OCI-LY3 (cell line): Measurements from ENCODE around the gene TUBA4A.

ENCODE experiments used
- H2AFZ ChIP-seq: fragments of 200-600, 300-600 bp; shearing (Covaris generic); 2 replicates; pipeline ENCODE4 v1.6.0; 2014; ENCODE audit warnings: antibody characterized with exemption, low read depth, low read length
- H3K27ac ChIP-seq: fragments of 200-600, 300-600 bp; sonication (generic); 2 replicates; pipeline ENCODE4 v1.5.1; 2014; ENCODE audit warnings: mild to moderate bottlenecking, low read length, moderate library complexity, mixed read lengths
- H3K27me3 ChIP-seq: fragments of 200-600, 300-600 bp; sonication (generic); 2 replicates; pipeline ENCODE4 v1.6.1; 2014; ENCODE audit warnings: low read depth, low read length, mixed read lengths
- H3K36me3 ChIP-seq: fragments of 200-600, 300-600 bp; sonication (generic); replicated peaks from 2 replicates; pipeline ENCODE3; 2014; ENCODE audit warnings: low read depth, low read length, mixed read lengths
- H3K4me1 ChIP-seq: fragments of 300-600, 200-600 bp; sonication (generic); 2 replicates; pipeline ENCODE4 v1.6.1; 2014; ENCODE audit warnings: low read length, mixed read lengths
- H3K4me2 ChIP-seq: fragments of 200-600, 300-600 bp; sonication (generic); 2 replicates; pipeline ENCODE4 v1.6.1; 2014; ENCODE audit warnings: low read length, mixed read lengths
- H3K4me3 ChIP-seq: fragments of 300-600, 200-600 bp; sonication (generic); 2 replicates; pipeline ENCODE4 v1.5.1; 2014; ENCODE audit warnings: antibody characterized with exemption, mild to moderate bottlenecking, low read length, moderate library complexity
- H3K79me2 ChIP-seq: fragments of 300-600, 200-600 bp; shearing (Covaris generic); 2 replicates; pipeline ENCODE4 v1.6.1; 2014; ENCODE audit warnings: mild to moderate bottlenecking, low read length, mixed read lengths
- H3K9ac ChIP-seq: fragments of 300-600, 200-600 bp; shearing (Covaris generic); 2 replicates; pipeline ENCODE4 v1.6.0; 2014; ENCODE audit warnings: mild to moderate bottlenecking, low read length, moderate library complexity
- H3K9me3 ChIP-seq: fragments of 200-600, 300-600 bp; shearing (Covaris generic); 2 replicates; pipeline ENCODE4 v1.6.1; 2014; ENCODE audit warnings: low read length, mixed read lengths; ENCODE audit not compliant: insufficient read depth
- H4K20me1 ChIP-seq: fragments of 200-600, 300-600 bp; sonication (generic); 2 replicates; pipeline ENCODE4 v1.6.1; 2016; ENCODE audit warnings: low read length, mixed read lengths; ENCODE audit not compliant: insufficient read depth
- EZH2phosphoT487 ChIP-seq: fragments of 200-600 bp; shearing (Covaris generic); IDR thresholded peaks from 2 replicates; pipeline ENCODE4 v1.6.1; 2018; ENCODE audit warnings: antibody characterized with exemption, mixed run types, low read depth
- TF ChIP-seq, protein P1 (sequence below): fragments of 200-600, 300-600 bp; sonication (generic); IDR thresholded peaks from 2 replicates; pipeline ENCODE4 v1.5.1; 2014; ENCODE audit warnings: antibody characterized with exemption, low read length, low read depth

The TUBA4A gene

DNA sequence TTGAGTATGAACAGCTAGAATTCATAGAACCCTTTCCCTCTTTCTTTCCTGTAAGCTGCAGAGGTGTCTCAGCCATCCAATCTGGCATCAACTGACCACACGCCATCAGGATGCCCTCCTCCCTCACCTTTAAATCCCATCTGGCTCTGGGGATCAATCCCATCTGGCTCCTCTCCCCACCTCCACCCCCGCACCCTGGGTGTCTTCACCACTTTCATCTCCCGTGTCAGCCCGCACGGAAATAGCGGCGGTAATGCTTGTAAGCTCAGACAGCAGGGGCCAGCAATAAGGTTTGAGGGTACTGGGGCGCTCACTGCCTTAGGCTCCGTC, 1.2 kb downstream of the TUBA4A start:
- peaks cover 26% of the 10 kb centered on the region for H3K79me2 ChIP-seq
- no peaks in the 10 kb centered on the region for H3K9me3 ChIP-seq
- H3K9ac ChIP-seq = peak overlapping the region; percentile 94
- no peak overlapping the region; the same call in 1 of the 2 replicates for H2AFZ ChIP-seq
- H3K4me3 ChIP-seq = peak overlapping the region; percentile 96
- no peaks in the 10 kb centered on the region; the same call in 1 of the 2 replicates for H3K27me3 ChIP-seq
- peak overlapping the region; percentile 77 for H3K4me2 ChIP-seq
- no peaks in the 10 kb centered on the region for H4K20me1 ChIP-seq
- peak overlapping the region; percentile 46 for H3K27ac ChIP-seq
- H3K4me1 ChIP-seq = peaks cover 39% of the 10 kb centered on the region
- no peak for TF ChIP-seq EZH2phosphoT487
- TF ChIP-seq, protein P1, sequence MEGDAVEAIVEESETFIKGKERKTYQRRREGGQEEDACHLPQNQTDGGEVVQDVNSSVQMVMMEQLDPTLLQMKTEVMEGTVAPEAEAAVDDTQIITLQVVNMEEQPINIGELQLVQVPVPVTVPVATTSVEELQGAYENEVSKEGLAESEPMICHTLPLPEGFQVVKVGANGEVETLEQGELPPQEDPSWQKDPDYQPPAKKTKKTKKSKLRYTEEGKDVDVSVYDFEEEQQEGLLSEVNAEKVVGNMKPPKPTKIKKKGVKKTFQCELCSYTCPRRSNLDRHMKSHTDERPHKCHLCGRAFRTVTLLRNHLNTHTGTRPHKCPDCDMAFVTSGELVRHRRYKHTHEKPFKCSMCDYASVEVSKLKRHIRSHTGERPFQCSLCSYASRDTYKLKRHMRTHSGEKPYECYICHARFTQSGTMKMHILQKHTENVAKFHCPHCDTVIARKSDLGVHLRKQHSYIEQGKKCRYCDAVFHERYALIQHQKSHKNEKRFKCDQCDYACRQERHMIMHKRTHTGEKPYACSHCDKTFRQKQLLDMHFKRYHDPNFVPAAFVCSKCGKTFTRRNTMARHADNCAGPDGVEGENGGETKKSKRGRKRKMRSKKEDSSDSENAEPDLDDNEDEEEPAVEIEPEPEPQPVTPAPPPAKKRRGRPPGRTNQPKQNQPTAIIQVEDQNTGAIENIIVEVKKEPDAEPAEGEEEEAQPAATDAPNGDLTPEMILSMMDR = no peak
- H3K36me3 ChIP-seq = peaks cover 18% of the 10 kb centered on the region

DNA sequence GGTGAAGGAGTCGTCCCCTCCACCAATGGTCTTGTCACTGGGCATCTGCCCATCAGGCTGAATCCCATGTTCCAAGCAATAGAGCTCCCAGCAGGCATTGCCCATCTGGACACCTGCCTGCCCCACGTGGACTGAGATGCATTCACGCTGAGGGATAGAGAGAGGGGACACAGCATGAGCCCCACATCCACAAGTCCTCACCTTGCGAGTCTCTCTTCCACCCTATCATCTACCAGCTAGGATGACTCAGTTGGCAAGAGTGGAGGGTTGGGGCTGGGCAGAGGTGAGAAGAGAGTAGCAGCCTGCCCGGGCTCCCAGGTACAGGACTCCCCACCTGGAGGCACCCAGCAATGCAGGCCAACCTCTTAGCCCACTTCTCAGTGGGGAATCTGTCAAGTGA, 1.6 kb downstream of the TUBA4A start:
- H3K4me2 ChIP-seq = peak overlapping the region; percentile 77
- no peak overlapping the region for H2AFZ ChIP-seq
- peak overlapping the region; percentile 94 for H3K9ac ChIP-seq
- H3K9me3 ChIP-seq = no peaks in the 10 kb centered on the region
- peaks cover 18% of the 10 kb centered on the region for H3K36me3 ChIP-seq
- H3K4me3 ChIP-seq = peak overlapping the region; percentile 96
- peaks cover 26% of the 10 kb centered on the region for H3K79me2 ChIP-seq
- TF ChIP-seq, protein P1 = no peak
- no peak for TF ChIP-seq EZH2phosphoT487
- no peaks in the 10 kb centered on the region; the same call in 1 of the 2 replicates for H3K27me3 ChIP-seq
- H3K4me1 ChIP-seq = peaks cover 40% of the 10 kb centered on the region
- no peak overlapping the region for H3K27ac ChIP-seq
- no peaks in the 10 kb centered on the region for H4K20me1 ChIP-seq

DNA sequence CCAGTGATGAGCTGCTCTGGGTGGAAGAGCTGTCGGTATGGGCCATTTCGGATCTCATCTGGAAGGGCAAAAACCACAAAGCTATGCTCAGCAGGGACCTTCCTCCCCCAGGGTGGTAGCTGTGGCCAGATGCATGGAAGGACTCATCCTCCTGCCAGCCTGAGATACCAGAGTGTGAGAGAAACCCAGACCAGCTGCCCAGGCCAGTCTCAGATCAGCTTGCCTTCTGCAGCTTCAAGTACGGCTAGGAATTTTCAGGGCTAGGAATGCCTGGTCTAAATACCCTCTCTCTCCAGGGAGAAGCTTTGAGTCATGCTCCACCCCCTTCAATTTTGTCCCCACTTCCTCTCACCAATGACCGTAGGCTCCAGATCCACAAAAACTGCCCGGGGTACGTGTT, 2.1 kb downstream of the TUBA4A start:
- H3K4me1 ChIP-seq = peaks cover 40% of the 10 kb centered on the region
- peaks cover 18% of the 10 kb centered on the region for H3K36me3 ChIP-seq
- H3K27me3 ChIP-seq = no peaks in the 10 kb centered on the region; the same call in 1 of the 2 replicates
- no peak overlapping the region for H3K4me3 ChIP-seq
- no peak overlapping the region for H3K9ac ChIP-seq
- no peaks in the 10 kb centered on the region for H3K9me3 ChIP-seq
- H3K27ac ChIP-seq = no peak overlapping the region
- H3K79me2 ChIP-seq = peaks cover 26% of the 10 kb centered on the region
- peak overlapping the region; percentile 77; the same call in 1 of the 2 replicates for H3K4me2 ChIP-seq
- H4K20me1 ChIP-seq = no peaks in the 10 kb centered on the region
- no peak for TF ChIP-seq EZH2phosphoT487
- TF ChIP-seq, protein P1 = no peak
- no peak overlapping the region for H2AFZ ChIP-seq

DNA sequence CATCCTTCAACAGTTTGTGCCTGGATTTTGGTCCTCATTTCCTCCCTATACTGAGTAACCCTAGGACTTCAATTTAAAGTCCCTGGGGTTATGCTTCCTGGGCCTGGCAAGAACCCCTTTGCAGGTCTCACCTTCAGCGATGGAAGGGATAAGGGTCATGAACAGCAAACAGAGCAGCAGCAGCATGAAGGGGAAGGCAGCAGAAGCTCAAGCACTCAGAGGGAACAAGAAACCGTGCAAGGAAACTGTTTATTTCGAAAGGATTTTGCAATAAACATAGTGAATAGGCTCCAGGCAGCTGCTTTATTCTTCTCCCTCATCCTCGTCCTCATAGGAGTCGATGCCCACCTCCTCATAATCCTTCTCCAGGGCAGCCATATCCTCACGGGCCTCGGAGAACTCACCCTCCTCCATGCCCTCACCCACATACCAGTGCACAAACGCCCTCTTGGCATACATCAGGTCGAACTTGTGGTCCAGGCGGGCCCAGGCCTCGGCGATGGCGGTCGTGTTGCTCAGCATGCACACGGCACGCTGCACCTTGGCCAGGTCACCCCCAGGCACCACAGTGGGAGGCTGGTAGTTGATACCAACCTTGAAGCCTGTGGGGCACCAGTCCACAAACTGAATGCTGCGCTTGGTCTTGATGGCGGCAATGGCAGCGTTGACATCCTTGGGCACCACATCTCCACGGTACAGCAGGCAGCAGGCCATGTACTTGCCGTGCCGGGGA, 3.5 kb downstream of the TUBA4A start:
- Histone ChIP-seq H3K27ac (peak overlapping the region; percentile 94), H3K9ac (peak overlapping the region; percentile 62), H4K20me1 (no peaks in the 10 kb centered on the region), H3K27me3 (no peaks in the 10 kb centered on the region), H3K36me3 (peaks cover 18% of the 10 kb centered on the region), H3K4me3 (0 out of 2 replicates have a peak overlapping the region, but pooled peaks have one; percentile 70), H2AFZ (no peak overlapping the region), H3K79me2 (peaks cover 38% of the 10 kb centered on the region), H3K9me3 (no peaks in the 10 kb centered on the region), H3K4me1 (peaks cover 45% of the 10 kb centered on the region), H3K4me2 (peak overlapping the region; percentile 94)
- TF ChIP-seq, protein P1 = no peak
- TF ChIP-seq EZH2phosphoT487 = no peak
